GM21717 (cell line): ENCODE results near the gene TBC1D2B.
"Not testable (repeated sequence)": the region's sequence is repeated elsewhere in the genome, so short reads cannot be mapped to it uniquely, and the experiment has no call there.

Experiments
- ATAC-seq: cut with Tn5 transposase; IDR thresholded peaks from one replicate; pipeline ENCODE4 v1.9.1; 2021; ENCODE audit warnings: mild to moderate bottlenecking, moderate library complexity; ENCODE audit not compliant: unreplicated experiment

TBC1D2B gene

DNA sequence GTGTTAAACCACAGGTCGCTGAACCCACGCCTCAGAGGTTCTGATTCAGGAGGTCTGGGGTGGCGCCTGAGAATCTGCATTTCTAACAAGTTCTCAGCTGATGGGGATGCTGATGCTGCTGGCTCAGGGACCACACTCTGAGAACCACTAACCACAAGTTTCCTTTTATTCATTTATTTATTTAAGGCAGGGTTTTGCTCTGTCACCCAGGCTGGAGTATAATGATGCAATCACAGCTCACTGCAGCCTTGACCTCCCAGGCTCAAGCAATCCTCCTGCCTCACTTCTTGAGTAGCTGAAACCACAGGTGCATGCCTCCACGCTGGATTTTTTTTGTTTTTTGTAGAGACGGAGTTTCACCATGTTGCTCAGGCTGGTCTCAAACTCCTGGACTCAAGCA, 123.6 kb downstream of the TBC1D2B start:
- not testable (repeated sequence) for ATAC-seq

DNA sequence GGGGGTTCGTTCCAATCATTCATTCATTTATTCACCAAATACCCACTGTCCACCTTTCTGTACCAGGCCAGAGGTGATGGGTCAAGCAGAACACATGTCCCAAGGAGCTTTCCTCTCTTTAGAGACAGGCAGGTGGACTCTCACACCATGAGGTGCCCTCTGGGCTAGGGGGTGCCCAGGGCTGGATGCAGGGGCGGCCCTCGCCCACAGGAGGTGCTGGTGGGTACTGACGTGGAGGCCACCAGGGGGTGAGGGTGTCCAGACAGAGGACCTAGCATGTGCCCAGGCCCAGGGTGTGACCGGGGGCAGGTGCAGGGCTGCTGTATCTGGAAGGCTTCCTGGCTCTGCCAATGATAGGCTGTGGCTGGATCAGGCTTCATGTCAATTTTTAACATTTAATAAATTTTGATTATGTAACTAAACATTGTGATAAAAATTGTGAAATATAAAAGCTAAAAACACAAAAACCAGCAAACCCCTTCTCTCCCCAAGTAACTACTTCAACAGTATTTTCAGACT, 124.5 kb downstream of the TBC1D2B start:
- not testable (repeated sequence) for ATAC-seq

DNA sequence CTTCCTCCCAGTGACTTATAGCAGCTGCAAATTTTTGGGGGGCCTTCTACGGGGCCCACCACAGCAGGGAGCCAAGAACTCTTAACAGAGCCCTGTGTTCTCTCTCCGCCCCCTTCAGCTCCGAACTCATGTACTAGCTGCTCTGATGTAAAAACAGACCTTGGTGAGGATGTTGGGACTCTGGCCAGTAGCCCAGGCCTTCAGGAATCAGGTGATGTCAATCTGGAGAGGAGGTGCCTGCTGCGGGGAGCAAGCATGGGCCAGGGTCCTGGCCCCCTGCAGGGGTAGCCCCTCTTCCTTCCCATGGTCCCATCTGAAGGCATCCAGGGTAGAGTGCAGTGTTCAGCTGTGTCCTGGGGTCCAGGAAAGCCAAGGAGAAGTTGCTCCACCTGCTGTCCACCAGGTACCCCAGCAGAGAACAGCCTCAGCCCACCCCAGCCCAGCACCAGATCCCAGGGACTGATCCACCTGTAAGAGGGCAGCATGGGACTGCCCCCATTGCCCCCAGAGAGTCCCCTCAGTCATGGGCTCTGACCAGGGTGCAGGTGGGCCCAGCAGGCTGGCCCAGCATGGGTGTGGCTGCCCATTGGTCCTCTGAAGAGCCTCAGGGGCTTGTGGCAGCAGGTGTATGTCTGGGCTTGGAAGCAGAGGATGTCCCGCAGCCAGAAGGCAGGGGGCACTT, 126.3 kb downstream of the TBC1D2B start:
- ATAC-seq = not testable (repeated sequence)

DNA sequence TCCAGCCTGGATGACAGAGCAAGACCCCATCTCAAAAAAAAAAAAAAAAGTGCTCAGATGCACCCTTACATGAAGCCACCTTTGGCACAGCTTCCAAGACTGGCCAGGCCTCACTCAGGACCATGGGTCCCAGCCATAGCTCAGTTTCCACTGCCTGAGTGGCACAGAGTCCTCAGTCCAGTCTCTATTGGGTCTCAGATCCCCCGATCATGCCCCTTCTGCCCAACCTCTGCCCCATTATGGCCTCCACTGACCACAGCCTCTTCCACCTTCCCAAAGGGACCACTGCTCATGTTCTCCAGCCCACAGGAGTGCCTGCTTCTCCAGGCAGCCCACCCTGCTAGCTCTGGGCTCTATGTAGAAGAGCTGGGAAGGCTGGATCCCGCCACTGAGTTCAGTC, 127.0 kb downstream of the TBC1D2B start:
- not testable (repeated sequence) for ATAC-seq

DNA sequence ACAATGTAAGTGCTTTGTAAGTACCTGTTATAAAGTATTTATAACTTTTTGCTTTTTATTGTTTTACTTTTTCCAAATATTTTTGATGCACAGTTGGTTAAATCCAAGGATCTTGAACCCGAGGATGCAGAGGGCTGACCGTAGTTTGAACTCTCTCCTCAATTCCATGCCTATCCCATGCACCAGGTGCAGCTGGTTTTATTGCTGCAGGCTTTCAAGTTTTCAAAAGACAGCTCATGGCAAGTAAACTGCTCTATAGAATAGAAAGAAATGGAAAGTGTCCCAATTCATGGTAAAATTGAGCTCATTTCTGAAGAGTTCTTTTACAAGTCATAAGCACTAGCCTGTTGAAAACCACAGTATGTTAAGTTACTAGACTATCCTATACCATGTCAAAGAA, 131.9 kb downstream of the TBC1D2B start:
- no peak for ATAC-seq
